WERI-Rb-1 (cell line): Measurements from ENCODE around the gene RHBDF2.

Source experiments
- DNase-seq: peaks from one replicate; pipeline ENCODE4 v3.0.0-alpha.2; 2020
- H3K27ac ChIP-seq: fragments of 250-450 bp; sonication (Bioruptor Pico); 2 replicates; pipeline ENCODE4 v1.5.1; 2020; ENCODE audit warnings: mild to moderate bottlenecking, moderate library complexity
- H3K27me3 ChIP-seq: fragments of 250-450 bp; sonication (Bioruptor Pico); 2 replicates; pipeline ENCODE4 v1.5.1; 2021; ENCODE audit warnings: mild to moderate bottlenecking, low read depth, moderate library complexity; ENCODE audit not compliant: insufficient read depth, severe bottlenecking
- H3K36me3 ChIP-seq: fragments of 250-450 bp; sonication (Bioruptor Pico); 2 replicates; pipeline ENCODE4 v1.5.1; 2020; ENCODE audit warnings: mild to moderate bottlenecking, moderate library complexity
- H3K4me3 ChIP-seq: 2 replicates; pipeline ENCODE4 v1.5.1; 2011; ENCODE audit warnings: low read depth, mild to moderate bottlenecking, control low read depth, low read length
- H3K9me3 ChIP-seq: fragments of 250-450 bp; sonication (Bioruptor Pico); 2 replicates; pipeline ENCODE4 v1.5.1; 2021; ENCODE audit warnings: mild to moderate bottlenecking, moderate library complexity; ENCODE audit not compliant: severe bottlenecking
- TF ChIP-seq, protein P1 (sequence below): IDR thresholded peaks from 2 replicates; pipeline ENCODE4 v1.5.1; 2011; ENCODE audit warnings: low read depth, mild to moderate bottlenecking, control low read depth, inconsistent platforms, low read length

RHBDF2 gene

DNA sequence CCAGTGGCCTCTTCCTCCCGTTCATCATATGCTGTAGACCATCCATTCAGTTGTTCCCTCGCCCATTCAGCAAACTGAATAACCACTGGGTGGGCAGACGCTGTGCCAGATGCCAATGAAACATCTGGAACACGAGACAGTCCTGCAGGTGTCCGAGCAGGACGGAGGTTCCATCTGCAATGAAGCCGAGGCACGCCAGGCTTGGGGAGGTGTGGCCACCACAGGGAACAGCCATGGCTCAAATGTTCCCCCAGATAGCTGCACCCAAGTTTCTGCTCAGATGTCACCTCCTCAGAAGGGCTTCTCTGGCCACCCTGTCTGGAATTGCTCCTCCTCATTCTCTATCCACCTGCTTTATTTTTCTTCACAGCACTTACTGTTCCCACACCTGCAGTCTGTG is 78.8 kb downstream of the RHBDF2 start:
- DNase-seq, result no peak
- Histone ChIP-seq H3K36me3 (peaks cover 16% of the 10 kb centered on the region), H3K9me3 (no peaks in the 10 kb centered on the region), H3K27ac (no peak overlapping the region), H3K27me3 (no peaks in the 10 kb centered on the region), H3K4me3 (no peak overlapping the region)
- TF ChIP-seq, protein P1, sequence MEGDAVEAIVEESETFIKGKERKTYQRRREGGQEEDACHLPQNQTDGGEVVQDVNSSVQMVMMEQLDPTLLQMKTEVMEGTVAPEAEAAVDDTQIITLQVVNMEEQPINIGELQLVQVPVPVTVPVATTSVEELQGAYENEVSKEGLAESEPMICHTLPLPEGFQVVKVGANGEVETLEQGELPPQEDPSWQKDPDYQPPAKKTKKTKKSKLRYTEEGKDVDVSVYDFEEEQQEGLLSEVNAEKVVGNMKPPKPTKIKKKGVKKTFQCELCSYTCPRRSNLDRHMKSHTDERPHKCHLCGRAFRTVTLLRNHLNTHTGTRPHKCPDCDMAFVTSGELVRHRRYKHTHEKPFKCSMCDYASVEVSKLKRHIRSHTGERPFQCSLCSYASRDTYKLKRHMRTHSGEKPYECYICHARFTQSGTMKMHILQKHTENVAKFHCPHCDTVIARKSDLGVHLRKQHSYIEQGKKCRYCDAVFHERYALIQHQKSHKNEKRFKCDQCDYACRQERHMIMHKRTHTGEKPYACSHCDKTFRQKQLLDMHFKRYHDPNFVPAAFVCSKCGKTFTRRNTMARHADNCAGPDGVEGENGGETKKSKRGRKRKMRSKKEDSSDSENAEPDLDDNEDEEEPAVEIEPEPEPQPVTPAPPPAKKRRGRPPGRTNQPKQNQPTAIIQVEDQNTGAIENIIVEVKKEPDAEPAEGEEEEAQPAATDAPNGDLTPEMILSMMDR, result no peak

DNA sequence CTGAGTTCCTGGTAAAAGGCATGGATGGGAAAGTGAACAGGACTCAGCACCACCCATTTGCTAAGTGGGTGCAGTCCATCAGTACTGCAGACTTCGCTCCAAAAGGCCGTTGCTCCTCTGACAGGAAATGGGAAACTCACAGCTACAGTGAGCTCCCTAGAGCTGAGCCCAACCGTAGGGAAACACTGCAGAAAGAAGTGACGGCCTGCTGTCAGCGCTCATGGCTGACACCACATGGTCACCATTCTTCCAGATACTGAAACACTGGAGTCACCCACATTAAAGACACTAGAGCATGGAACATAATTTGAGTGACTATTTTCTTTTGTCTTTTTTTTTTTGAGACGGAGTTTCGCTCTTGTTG is 80.2 kb downstream of the RHBDF2 start:
- no peak for DNase-seq
- Histone ChIP-seq H3K27ac (no peak overlapping the region), H3K9me3 (no peaks in the 10 kb centered on the region), H3K36me3 (peaks cover 21% of the 10 kb centered on the region), H3K4me3 (no peak overlapping the region), H3K27me3 (no peaks in the 10 kb centered on the region)
- TF ChIP-seq, protein P1, result no peak
